ENCODE measurements around the gene PITX1.

GRCh38 chr5:134989266-134989830 is 44.7 kb downstream of the PITX1 start:
- no peak for TF ChIP-seq CTCF (IDR thresholded peaks at IDR 0.05; ENCODE audit: insufficient read depth, low read length, poor library complexity, severe bottlenecking)
- TF ChIP-seq EZH2phosphoT487 (conservative IDR thresholded peaks at IDR 0.05; ENCODE audit: low read length), result no peak
